ENCODE data around the gene TUBA3E. TPM values are rescaled to one million over a fixed set of nuclear protein-coding genes. Genes with fewer than 3 reads are reported as not detected.
"Not testable (repeated sequence)": the region's sequence is repeated elsewhere in the genome, so short reads cannot be mapped to it uniquely, and the experiment has no call there.

The TUBA3E gene
- total and polyA plus RNA-seq, 7 donors, result 0.01 to 0.04 TPM; not detected in 5

DNA sequence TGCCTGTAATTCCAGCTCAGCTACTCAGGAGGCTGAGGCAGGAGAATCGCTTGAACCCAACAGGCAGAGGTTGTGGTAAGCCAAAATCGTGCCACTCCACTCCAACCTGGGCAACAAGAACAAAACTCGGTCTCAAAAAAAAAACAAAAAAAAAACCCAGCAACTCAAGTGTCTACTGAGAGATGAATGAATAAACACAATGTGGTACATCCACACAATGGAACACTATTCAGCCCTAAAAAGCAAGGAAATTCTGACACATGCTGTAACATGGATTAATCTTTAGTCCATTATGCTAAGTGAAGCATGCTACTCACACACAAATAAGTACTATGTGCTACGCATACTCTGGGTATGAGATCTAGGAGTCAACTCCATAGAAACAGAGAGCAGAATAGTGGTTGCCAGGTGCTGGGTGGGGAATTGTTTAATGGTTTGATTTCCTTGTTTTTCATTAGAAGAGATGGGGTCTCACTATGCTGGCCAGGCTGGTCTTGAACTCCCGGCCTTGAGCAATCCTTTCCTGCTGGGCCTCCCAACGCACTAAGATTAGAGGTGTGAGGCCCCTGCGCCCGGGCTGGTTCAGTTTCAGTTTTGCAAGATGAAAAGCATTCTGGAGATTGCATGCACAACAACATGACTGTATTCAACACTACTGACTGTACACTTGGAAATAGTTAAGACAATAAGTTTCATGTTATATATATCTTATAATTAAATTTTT is 32.8 kb downstream of the TUBA3E start:
- Histone ChIP-seq H3K9me3 (no peaks in the 10 kb centered on the region), H3K4me3 (no peak overlapping the region), H3K27me3 (ENCODE audit: insufficient read depth in 3 of 3, low read length in 2 of 3) (no peaks in the 10 kb centered on the region), H3K36me3 (ENCODE audit: insufficient read depth in 1 of 2, low read depth in 1 of 2) (peaks cover 8 to 81% of the 10 kb centered on the region in 2 donors), H3K4me1 (no peaks in the 10 kb centered on the region), H3K27ac (no peak overlapping the region)
- no peak for ATAC-seq
- DNase-seq, result no peak
- TF ChIP-seq CTCF (IDR thresholded peaks at IDR 0.05), result no peak
- 95 to 98% (median 98%) methylated on average over 8 of the region's 8 CpGs for WGBS, 3 donors
- intact Hi-C loops (cut with DNase I), result no loop called here

DNA sequence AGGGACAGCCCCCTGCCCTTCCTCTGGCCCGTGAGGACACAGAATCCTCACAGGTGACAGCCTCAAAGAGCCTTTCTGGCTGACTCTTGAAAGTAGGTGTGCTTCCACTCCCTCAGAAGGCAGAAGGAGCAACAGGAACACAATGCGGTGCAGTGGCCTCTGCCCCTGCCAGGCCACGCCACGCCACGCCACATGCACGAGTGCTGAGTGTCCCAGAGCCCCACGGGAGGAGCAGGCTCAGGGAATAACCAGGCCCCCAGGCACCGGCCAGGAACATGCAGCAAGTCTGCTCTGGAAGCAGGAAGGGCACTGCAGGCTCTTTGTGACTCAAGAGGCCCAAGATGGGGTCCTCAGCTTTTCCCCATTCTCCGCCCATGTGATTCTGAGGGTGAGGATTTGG is 35.3 kb downstream of the TUBA3E start:
- Histone ChIP-seq H3K4me3 (no peak overlapping the region), H3K4me1 (no peaks in the 10 kb centered on the region), H3K36me3 (ENCODE audit: insufficient read depth in 1 of 2, low read depth in 1 of 2) (peaks cover 8 to 73% of the 10 kb centered on the region in 2 donors), H3K9me3 (no peaks in the 10 kb centered on the region), H3K27ac (no peak overlapping the region), H3K27me3 (ENCODE audit: insufficient read depth in 3 of 3, low read length in 2 of 3) (no peaks in the 10 kb centered on the region)
- WGBS, 3 donors, result 93 to 96% (median 95%) methylated on average over 9 of the region's 9 CpGs
- DNase-seq (peak in 1 of 2 donors; percentile 31), ATAC-seq (no peak)
- intact Hi-C loops (cut with DNase I), result no loop called here
- TF ChIP-seq CTCF (IDR thresholded peaks at IDR 0.05), result no peak

- intact Hi-C loops (cut with DNase I); H3K9me3 ChIP-seq: not testable (repeated sequence)
- peaks cover 8 to 73% of the 10 kb centered on the region in 2 donors for H3K36me3 ChIP-seq (ENCODE audit: insufficient read depth in 1 of 2, low read depth in 1 of 2)
These were observed 35.8 kb downstream of the TUBA3E start for GRCh38 chr2:130162486-130162885.

GRCh38 chr2:130160838-130161705 is 37.2 kb downstream of the TUBA3E start:
- H3K27ac ChIP-seq; H3K9me3 ChIP-seq; intact Hi-C loops (cut with DNase I); H3K4me1 ChIP-seq; H3K27me3 ChIP-seq (ENCODE audit: insufficient read depth in 3 of 3, low read length in 2 of 3); ATAC-seq; H3K4me3 ChIP-seq: not testable (repeated sequence)
- WGBS, 3 donors, result 82 to 85% (median 83%) methylated on average over 19 to 25 of the region's 25 CpGs
- peak in 1 of 2 donors; percentile 19 for DNase-seq
- peaks cover 4 to 59% of the 10 kb centered on the region in 2 donors for H3K36me3 ChIP-seq (ENCODE audit: insufficient read depth in 1 of 2, low read depth in 1 of 2)

More at GRCh38 chr2:130162486-130162885, 35.8 kb downstream of the TUBA3E start:
- not testable (repeated sequence) for ATAC-seq; H3K27me3 ChIP-seq (ENCODE audit: insufficient read depth in 3 of 3, low read length in 2 of 3); H3K4me1 ChIP-seq; H3K4me3 ChIP-seq; H3K27ac ChIP-seq
- 91 to 95% (median 91%) methylated on average over 6 to 7 of the region's 7 CpGs for WGBS, 3 donors
- peak in 1 of 2 donors; percentile 10 for DNase-seq

DNA sequence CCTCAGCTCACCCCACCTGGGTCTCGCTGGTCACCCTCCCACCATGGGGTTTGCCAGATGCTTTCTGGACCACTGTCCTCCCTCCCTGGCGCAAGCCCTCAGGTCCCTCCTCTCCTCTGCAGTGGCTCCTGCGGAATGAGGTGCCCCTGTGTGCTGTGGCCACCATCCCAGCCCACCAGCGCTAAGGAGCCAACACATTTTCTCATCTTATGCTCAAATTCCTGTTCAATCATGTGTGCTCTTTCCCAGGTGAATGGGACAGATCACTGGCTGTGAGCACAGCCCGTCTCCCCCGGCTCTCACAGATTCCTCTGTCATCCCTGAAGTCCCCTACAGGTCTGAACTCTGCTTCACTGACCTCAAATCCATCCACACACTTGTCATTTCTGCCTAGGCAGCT is 38.1 kb downstream of the TUBA3E start:
- H3K27me3 ChIP-seq (ENCODE audit: insufficient read depth in 3 of 3, low read length in 2 of 3), result no peaks in the 10 kb centered on the region
- H3K9me3 ChIP-seq, result no peaks in the 10 kb centered on the region
- H3K4me1 ChIP-seq, result no peaks in the 10 kb centered on the region
- TF ChIP-seq CTCF (IDR thresholded peaks at IDR 0.05), result no peak
- H3K27ac ChIP-seq, result no peak overlapping the region
- H3K4me3 ChIP-seq, result no peak overlapping the region
- DNase-seq, result peak in 1 of 2 donors; percentile 14
- peaks cover 0 to 51% of the 10 kb centered on the region in 2 donors for H3K36me3 ChIP-seq (ENCODE audit: insufficient read depth in 1 of 2, low read depth in 1 of 2)
- 94 to 99% (median 98%) methylated on average over 6 of the region's 6 CpGs for WGBS, 3 donors
- intact Hi-C loops (cut with DNase I), result no loop called here
- no peak for ATAC-seq

GRCh38 chr2:130159376-130159775 is 38.9 kb downstream of the TUBA3E start:
- H3K4me1 ChIP-seq; intact Hi-C loops (cut with DNase I); H3K4me3 ChIP-seq; DNase-seq; H3K27me3 ChIP-seq (ENCODE audit: insufficient read depth in 3 of 3, low read length in 2 of 3); H3K27ac ChIP-seq; H3K9me3 ChIP-seq; ATAC-seq: not testable (repeated sequence)
- WGBS, 3 donors, result 90 to 92% (median 91%) methylated on average over 4 of the region's 4 CpGs
- H3K36me3 ChIP-seq (ENCODE audit: insufficient read depth in 1 of 2, low read depth in 1 of 2), result peaks cover 0 to 52% of the 10 kb centered on the region in 2 donors
